Effector CD8-positive, alpha-beta T cell (primary cell): ENCODE measurements around the gene APH1B.
"Not testable (repeated sequence)": the region's sequence is repeated elsewhere in the genome, so short reads cannot be mapped to it uniquely, and the experiment has no call there.

Experiments used
- DNase-seq: peaks from one replicate; lab custom pipeline; 2025; lab: John Stamatoyannopoulos, UW

APH1B gene

GRCh38 chr15:63296195-63296594 lies 18.8 kb downstream of the APH1B start:
- DNase-seq, result no peak

- no peak for DNase-seq
Measured at GRCh38 chr15:63299943-63300575, 22.7 kb downstream of the APH1B start.

DNA sequence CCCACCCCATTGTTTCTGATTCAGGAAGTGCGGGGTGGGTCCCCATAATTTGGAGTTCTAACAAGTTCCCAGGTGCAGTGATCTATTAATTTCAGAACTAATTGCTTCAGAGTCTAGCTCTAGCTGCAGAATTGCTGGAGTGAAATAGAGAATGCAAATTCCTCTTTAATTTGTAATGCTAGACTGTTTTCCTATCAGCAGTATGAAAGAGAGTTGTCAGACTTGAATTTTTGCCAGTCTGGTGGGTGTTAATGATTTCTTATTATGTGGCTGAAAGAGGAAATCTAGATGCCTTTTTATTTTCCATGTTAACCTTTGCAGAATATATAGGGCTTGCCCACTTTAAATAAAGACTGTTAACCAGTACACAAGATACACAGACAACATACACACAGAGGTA lies 23.7 kb downstream of the APH1B start:
- no peak for DNase-seq

DNA sequence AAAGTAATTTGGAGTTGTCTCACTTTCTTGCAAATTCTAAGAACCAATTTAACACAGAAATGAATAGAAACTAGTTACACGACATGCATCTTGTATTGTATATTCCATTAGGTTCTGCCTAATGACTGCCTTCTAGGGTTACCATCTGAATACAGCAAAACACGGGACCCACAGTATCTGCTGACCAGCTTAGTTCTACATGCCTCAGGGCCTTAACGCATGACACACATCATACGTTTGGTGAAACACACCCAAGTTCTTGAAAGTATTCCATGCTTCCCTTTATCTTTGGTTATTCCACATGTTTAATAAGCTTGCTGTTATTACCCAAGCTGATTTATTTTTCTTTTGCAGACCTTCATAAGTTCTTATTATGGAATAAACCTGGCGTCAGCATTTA lies 27.9 kb downstream of the APH1B start:
- no peak for DNase-seq

DNA sequence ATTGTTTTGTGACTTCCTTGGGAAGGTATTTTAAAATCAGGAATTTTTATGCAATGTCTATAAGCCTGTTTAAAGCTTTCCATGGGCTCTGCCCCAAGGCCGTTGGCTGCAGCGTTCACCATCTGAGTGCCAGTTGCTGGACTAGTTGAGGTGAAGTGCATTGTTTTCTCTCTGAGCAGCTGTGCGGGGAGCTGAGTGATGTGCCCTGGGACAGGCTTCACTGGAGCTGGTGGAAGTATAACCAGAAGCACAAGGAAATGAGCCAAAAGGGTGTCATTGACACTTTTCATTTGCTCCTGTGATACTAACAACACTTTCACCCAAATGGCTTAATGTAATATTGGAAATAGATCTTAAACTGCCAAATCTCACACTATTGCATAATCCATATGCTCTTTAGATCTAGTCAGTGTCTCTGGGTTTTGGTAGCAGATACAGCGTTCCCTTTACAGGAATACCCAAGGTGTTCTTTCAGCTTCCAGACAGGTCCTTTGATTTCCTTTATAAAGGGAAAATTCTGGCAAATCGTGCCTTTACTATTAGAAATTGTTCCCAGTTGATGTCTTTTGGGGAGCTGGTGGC lies 29.2 kb downstream of the APH1B start:
- DNase-seq, result no peak

- DNase-seq, result no peak
Measured at GRCh38 chr15:63308491-63308890, 31.1 kb downstream of the APH1B start.

DNA sequence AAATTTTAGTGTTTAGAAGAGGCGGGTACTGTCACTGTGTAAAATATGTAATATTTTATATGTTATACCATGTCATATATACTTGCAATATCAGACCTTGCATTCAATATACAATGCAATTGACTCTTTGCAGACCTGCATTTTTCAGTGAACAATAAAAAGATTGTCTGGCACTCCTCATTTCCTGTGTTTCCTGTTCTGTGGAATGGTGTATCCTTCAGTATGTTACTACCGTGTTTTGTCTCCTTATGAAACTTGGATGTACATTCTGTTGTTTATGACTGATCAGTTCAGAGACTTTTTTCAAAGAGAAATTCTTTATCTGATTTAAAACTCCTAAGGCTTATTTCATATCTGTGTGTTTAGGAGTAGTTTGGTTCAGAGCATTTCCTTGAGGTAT lies 31.5 kb downstream of the APH1B start:
- DNase-seq, result no peak

DNA sequence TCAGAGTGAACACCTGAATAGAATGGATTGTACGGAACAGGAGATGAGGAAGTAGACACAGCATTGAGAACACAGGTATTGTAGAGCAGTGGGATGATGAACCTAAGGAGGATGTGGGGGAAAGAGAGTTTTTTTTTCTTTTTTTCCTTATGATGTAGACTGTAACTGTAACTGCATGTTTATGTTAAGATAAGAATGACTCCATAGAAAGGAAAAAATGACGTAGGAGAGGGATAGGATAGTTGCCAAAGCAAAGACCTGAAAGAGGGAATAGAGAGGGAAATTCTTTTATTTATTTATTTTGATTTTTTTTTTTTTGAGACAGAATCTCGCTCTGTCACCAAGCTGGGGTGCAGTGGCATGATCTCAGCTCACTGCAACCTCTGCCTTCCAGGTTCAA lies 33.2 kb downstream of the APH1B start:
- no peak for DNase-seq

DNA sequence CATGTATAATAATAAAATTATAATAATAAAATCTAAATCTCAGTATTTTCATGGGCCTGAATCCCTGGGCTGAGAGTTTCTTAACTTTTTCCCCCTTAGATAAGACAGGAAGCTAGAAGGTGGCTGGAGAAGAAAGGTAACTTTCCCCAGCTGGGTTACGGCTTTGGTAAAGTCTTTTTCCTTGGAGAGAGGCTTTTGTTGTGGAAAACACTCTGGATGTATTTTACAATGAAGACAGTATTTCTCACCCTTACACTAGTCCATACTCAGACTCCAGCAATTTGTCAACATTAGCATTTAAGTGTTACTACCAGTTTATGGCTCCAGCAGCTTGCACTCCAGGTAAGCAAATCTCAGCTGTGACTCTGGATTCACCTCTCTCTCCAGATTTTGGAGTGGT lies 34.9 kb downstream of the APH1B start:
- DNase-seq, result no peak

DNA sequence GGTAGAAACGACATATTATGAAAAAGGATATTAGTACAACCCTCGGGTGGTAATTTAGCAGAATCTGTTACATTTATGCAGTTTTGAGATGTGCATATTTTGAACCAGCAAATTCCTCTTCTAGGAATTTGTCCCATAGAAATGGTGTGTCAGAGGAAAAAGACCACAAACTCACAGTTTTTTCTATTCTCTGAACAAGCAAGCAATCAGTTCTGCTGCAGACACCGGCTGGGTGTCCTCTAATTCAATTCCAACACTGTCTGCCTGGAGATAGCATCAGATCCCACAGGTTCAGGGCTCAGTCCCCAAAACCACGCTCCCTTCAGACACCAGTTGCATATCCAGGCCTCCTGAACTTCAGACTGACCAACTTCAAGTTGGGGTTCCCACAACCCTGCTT lies 36.4 kb downstream of the APH1B start:
- no peak for DNase-seq

- DNase-seq, result no peak
Measured at GRCh38 chr15:63314409-63314808, 37.0 kb downstream of the APH1B start.

GRCh38 chr15:63318344-63318743 lies 40.9 kb downstream of the APH1B start:
- no peak for DNase-seq

GRCh38 chr15:63319065-63319464 lies 41.7 kb downstream of the APH1B start:
- no peak for DNase-seq

DNA sequence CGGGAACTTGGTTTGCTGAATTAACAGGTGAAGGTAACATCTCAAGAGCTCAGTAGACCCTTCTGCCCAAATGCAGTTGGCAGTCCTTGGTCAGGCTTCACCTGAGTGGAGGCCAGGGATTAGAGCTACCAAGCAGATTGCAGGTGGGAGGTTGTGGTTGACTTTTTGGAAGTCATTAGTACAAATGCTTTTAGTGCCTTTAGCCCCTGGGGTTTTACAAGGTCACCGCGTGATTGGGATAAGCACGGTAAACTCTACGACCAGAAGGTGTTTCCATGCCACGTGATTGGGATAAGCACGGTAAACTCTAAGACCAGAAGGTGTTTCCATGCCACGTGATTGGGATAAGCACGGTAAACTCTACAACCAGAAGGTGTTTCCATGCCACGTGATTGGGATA lies 43.0 kb downstream of the APH1B start:
- DNase-seq, result not testable (repeated sequence)

DNA sequence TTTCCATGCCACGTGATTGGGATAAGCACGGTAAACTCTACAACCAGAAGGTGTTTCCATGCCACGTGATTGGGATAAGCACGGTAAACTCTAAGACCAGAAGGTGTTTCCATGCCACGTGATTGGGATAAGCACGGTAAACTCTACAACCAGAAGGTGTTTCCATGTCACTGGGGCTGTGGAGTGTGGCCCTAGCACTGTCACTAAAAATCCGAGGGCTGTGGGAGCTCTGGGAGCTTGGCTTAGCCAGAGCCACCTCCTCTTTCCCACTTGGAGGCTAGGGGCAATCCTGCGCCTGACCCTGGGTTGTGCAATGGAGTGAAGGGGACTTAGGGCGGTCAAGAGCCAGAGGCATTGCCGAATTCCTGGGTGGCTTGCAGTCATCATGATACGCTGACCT lies 43.6 kb downstream of the APH1B start:
- DNase-seq, result not testable (repeated sequence)

- DNase-seq, result no peak
Measured at GRCh38 chr15:63321462-63321861, 44.1 kb downstream of the APH1B start.

DNA sequence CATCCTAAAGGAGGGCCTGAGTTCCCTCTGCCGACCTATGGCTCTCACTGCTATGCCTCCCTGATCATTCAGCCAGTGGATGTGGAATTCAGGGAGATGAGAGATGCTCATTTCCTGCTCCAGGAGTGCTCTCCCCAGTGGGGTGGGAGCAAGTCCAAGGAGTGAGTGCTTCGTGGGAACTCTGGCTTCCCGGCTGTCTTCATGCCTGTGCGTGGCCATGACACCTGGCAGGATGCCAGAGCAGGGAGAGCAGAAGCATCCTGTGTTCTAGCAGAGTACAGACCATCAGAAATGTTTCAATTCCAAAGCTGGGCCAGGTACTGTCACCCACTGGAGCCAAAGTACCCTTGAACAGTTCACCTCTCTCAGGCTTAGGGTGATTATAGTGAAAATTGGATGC lies 45.1 kb downstream of the APH1B start:
- DNase-seq, result no peak

GRCh38 chr15:63323798-63324563 lies 46.6 kb downstream of the APH1B start:
- DNase-seq, result no peak

- DNase-seq, result no peak
Measured at GRCh38 chr15:63324770-63325169, 47.4 kb downstream of the APH1B start.

- DNase-seq, result no peak
Measured at GRCh38 chr15:63327648-63328421, 50.4 kb downstream of the APH1B start.

GRCh38 chr15:63329567-63330350 lies 52.4 kb downstream of the APH1B start:
- no peak for DNase-seq

DNA sequence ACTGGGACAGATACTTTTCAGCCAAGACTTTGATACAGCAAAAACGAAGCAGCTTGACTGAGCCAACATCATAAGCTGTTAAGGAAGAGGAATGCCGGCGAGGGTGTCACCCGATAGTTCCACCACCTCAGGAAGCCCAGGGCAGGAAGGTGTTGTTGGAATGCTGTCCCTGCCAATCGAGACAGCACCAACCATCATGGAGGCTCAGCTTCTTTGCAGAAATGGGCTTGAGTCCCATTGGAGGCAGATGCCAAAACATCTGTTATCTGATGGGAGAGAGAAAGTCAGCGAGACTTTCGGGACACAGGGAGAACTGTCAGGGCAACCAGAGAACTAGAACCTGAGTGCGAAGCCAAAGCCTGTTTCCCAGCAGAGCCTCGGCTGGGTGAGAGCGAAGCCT lies 53.5 kb downstream of the APH1B start:
- no peak for DNase-seq
